ENCODE measurements around the gene SLC35F3. TPM values are rescaled to one million over a fixed set of nuclear protein-coding genes. Genes with fewer than 3 reads are reported as not detected.

SLC35F3 gene
- total RNA-seq, 5 donors from 2014 or later (not counting 1 experiment from before 2014, with no cell fraction given): 0.19 to 4.6 (median 1.3) TPM; not detected in 1

- Histone ChIP-seq H3K4me3 (ENCODE audit: control insufficient read depth in 1 of 2, extremely low read depth in 1 of 2, low read length in 1 of 2) (no peak overlapping the region), H3K36me3 (ENCODE audit: control insufficient read depth in 2 of 2, extremely low read depth in 1 of 2, insufficient read depth in 1 of 2, low read length in 1 of 2) (no peaks in the 10 kb centered on the region), H3K27me3 (replicated peaks in 1 of 2; ENCODE audit: control insufficient read depth in 2 of 2, extremely low read depth in 1 of 2, insufficient read depth in 2 of 2, low read length in 1 of 2) (no peaks in the 10 kb centered on the region), H3K27ac (ENCODE audit: low read length) (no peak overlapping the region), H3K4me1 (ENCODE audit: control insufficient read depth in 1 of 2, extremely low read depth in 1 of 2, insufficient read depth in 2 of 2, low read length in 2 of 2) (peaks cover 15 to 16% of the 10 kb centered on the region in 2 experiments), H3K9me3 (no peaks in the 10 kb centered on the region)
- Mint-ChIP-seq H3K4me1 (peaks cover 11 to 37% (median 25%) of the 10 kb centered on the region in 3 donors), H3K27ac (no peak overlapping the region), H3K4me3 (no peak overlapping the region), H3K27me3 (peaks cover 0 to 3% of the 10 kb centered on the region in 2 donors), H3K9me3 (no peaks in the 10 kb centered on the region), H3K36me3 (no peaks in the 10 kb centered on the region)
- no peak for ATAC-seq (replicated peaks in 1 of 4)
- no peak for DNase-seq
- WGBS (ENCODE audit: insufficient coverage): 88% methylated on average over 4 of the region's 7 CpGs
- CTCF ChIA-PET: no interaction called here
- POLR2A ChIA-PET: no interaction called here
These were observed 263.7 kb downstream of the SLC35F3 start for GRCh38 chr1:234168061-234168724.

DNA sequence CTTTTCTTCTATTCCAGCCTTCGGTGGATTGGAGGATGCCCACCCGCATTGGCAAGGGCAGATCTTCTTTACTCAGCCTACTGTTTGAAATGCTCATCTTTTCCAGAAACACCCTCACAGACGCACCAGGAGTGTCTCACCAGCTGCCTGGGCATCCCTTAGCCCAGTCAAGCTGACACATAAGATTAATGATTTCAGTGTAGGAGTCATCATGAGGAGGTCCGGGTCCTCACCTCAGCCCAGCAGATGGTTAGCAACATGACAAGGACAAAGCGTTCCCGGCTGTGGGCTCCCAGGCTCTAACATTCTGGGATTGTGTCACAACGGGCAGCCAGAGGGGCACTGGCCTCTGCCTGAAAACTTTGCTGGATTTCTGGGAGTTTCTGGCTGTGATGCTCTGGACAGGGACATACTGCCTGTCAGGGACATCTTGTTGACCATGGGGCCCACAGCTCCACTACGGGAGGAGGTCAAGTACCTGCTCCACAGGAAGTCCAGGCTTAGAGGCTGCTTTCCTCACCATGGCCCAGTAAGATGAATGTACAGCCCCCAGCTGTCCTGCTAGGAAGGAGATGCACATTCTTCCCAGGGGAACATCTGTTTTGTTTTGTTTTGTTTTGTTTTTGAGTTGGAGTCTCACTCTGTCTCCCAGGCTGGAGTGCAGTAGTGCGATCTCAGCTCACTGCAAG lies 264.8 kb downstream of the SLC35F3 start:
- H3K4me3 Mint-ChIP-seq: no peak overlapping the region
- Histone ChIP-seq H3K27ac (ENCODE audit: low read length) (no peak overlapping the region), H3K9me3 (no peaks in the 10 kb centered on the region), H3K27me3 (replicated peaks in 1 of 2; ENCODE audit: control insufficient read depth in 2 of 2, extremely low read depth in 1 of 2, insufficient read depth in 2 of 2, low read length in 1 of 2) (no peaks in the 10 kb centered on the region), H3K4me1 (ENCODE audit: control insufficient read depth in 1 of 2, extremely low read depth in 1 of 2, insufficient read depth in 2 of 2, low read length in 2 of 2) (peaks cover 13 to 16% of the 10 kb centered on the region in 2 experiments), H3K36me3 (ENCODE audit: control insufficient read depth in 2 of 2, extremely low read depth in 1 of 2, insufficient read depth in 1 of 2, low read length in 1 of 2) (no peaks in the 10 kb centered on the region), H3K4me3 (ENCODE audit: control insufficient read depth in 1 of 2, extremely low read depth in 1 of 2, low read length in 1 of 2) (no peak overlapping the region)
- H3K27me3 Mint-ChIP-seq: peaks cover 0 to 3% of the 10 kb centered on the region in 2 donors
- peaks cover 11 to 29% (median 18%) of the 10 kb centered on the region in 3 donors for H3K4me1 Mint-ChIP-seq
- DNase-seq (no peak), ATAC-seq (replicated peaks in 1 of 4) (no peak)
- no peak overlapping the region for H3K27ac Mint-ChIP-seq
- POLR2A ChIA-PET: interaction anchor here (0.6 kb wide), 2 partner anchors 229 to 368 kb away, joined by 3 to 6 read pairs; no protein-coding TSS in a partner anchor
- WGBS (ENCODE audit: insufficient coverage): 97% methylated on average over 7 of the region's 9 CpGs
- no peaks in the 10 kb centered on the region for H3K36me3 Mint-ChIP-seq
- CTCF ChIA-PET: no interaction called here
- no peaks in the 10 kb centered on the region for H3K9me3 Mint-ChIP-seq

- Mint-ChIP-seq H3K9me3 (no peaks in the 10 kb centered on the region), H3K27me3 (peaks cover 0 to 3% of the 10 kb centered on the region in 2 donors), H3K4me1 (peaks cover 11 to 23% (median 18%) of the 10 kb centered on the region in 3 donors), H3K27ac (no peak overlapping the region), H3K4me3 (peak overlapping the region in 1 of 3 donors; percentile 40), H3K36me3 (no peaks in the 10 kb centered on the region)
- no peaks in the 10 kb centered on the region for H3K9me3 ChIP-seq
- DNase-seq (no peak), ATAC-seq (replicated peaks in 1 of 4) (no peak)
- peaks cover 13 to 16% of the 10 kb centered on the region in 2 experiments for H3K4me1 ChIP-seq (ENCODE audit: control insufficient read depth in 1 of 2, extremely low read depth in 1 of 2, insufficient read depth in 2 of 2, low read length in 2 of 2)
- no peaks in the 10 kb centered on the region for H3K27me3 ChIP-seq (replicated peaks in 1 of 2; ENCODE audit: control insufficient read depth in 2 of 2, extremely low read depth in 1 of 2, insufficient read depth in 2 of 2, low read length in 1 of 2)
- no peaks in the 10 kb centered on the region for H3K36me3 ChIP-seq (ENCODE audit: control insufficient read depth in 2 of 2, extremely low read depth in 1 of 2, insufficient read depth in 1 of 2, low read length in 1 of 2)
- H3K27ac ChIP-seq (ENCODE audit: low read length): no peak overlapping the region
- ChIA-PET CTCF (interaction anchor here in 1 of 2 donors (0.6 kb wide), 1 partner anchor 1491 kb away, joined by 5 read pairs; no protein-coding TSS in a partner anchor), POLR2A (no interaction called here)
- WGBS (ENCODE audit: insufficient coverage): 50% methylated on average over 1 of the region's 4 CpGs
- H3K4me3 ChIP-seq (ENCODE audit: control insufficient read depth in 1 of 2, extremely low read depth in 1 of 2, low read length in 1 of 2): no peak overlapping the region
These were observed 265.6 kb downstream of the SLC35F3 start for GRCh38 chr1:234170067-234170466.

GRCh38 chr1:234170622-234171021 lies 266.1 kb downstream of the SLC35F3 start:
- ChIA-PET CTCF (interaction anchor here in 1 of 2 donors (0.6 kb wide), 1 partner anchor 1490 kb away, joined by 5 read pairs; no protein-coding TSS in a partner anchor), POLR2A (no interaction called here)
- H3K4me1 ChIP-seq (ENCODE audit: control insufficient read depth in 1 of 2, extremely low read depth in 1 of 2, insufficient read depth in 2 of 2, low read length in 2 of 2): peaks cover 13 to 16% of the 10 kb centered on the region in 2 experiments
- H3K27me3 ChIP-seq (replicated peaks in 1 of 2; ENCODE audit: control insufficient read depth in 2 of 2, extremely low read depth in 1 of 2, insufficient read depth in 2 of 2, low read length in 1 of 2): peaks cover 0 to 2% of the 10 kb centered on the region in 2 experiments
- ATAC-seq (replicated peaks in 1 of 4) (peak in 1 of 4 experiments; percentile 27), DNase-seq (peak in 1 of 35 experiments; percentile 8)
- Mint-ChIP-seq H3K27ac (no peak overlapping the region), H3K4me1 (peaks cover 11 to 23% (median 18%) of the 10 kb centered on the region in 3 donors), H3K4me3 (peak overlapping the region in 2 of 3 donors; percentile 25 to 40), H3K27me3 (peaks cover 0 to 3% of the 10 kb centered on the region in 2 donors), H3K9me3 (no peaks in the 10 kb centered on the region), H3K36me3 (no peaks in the 10 kb centered on the region)
- H3K4me3 ChIP-seq (ENCODE audit: control insufficient read depth in 1 of 2, extremely low read depth in 1 of 2, low read length in 1 of 2): no peak overlapping the region
- 7% methylated on average over 7 of the region's 7 CpGs for WGBS (ENCODE audit: insufficient coverage)
- no peaks in the 10 kb centered on the region for H3K9me3 ChIP-seq
- H3K36me3 ChIP-seq (ENCODE audit: control insufficient read depth in 2 of 2, extremely low read depth in 1 of 2, insufficient read depth in 1 of 2, low read length in 1 of 2): no peaks in the 10 kb centered on the region
- no peak overlapping the region for H3K27ac ChIP-seq (ENCODE audit: low read length)

DNA sequence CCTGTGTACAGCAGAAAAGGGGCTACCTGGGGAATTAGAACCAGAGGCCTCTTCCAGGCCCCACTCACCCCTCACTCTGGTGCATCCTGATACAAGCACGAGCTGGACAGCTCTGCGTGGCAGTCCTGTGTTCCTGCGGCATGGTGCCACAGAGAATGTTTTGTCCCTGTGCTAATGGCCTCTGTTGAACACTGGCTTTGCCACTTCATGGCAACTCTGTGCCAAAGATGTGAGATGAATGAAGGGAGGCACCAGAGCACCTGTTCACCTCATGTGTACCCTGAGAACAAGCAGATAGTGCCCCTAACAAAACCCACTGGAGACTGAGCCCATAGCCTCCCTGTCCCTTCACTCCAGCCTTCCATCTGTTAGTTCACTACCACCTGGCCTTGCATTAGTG lies 269.5 kb downstream of the SLC35F3 start:
- no peak overlapping the region for H3K4me3 ChIP-seq (ENCODE audit: control insufficient read depth in 1 of 2, extremely low read depth in 1 of 2, low read length in 1 of 2)
- Mint-ChIP-seq H3K27me3 (peaks cover 15 to 18% of the 10 kb centered on the region in 2 donors), H3K4me1 (peaks cover 11 to 23% (median 18%) of the 10 kb centered on the region in 3 donors), H3K27ac (no peak overlapping the region), H3K36me3 (no peaks in the 10 kb centered on the region), H3K9me3 (peaks cover 0 to 9% (median 5%) of the 10 kb centered on the region in 3 donors), H3K4me3 (no peak overlapping the region)
- ChIA-PET POLR2A (no interaction called here), CTCF (no interaction called here)
- ATAC-seq (replicated peaks in 1 of 4) (no peak), DNase-seq (no peak)
- H3K27ac ChIP-seq (ENCODE audit: low read length): no peak overlapping the region
- peaks cover 0 to 5% of the 10 kb centered on the region in 2 experiments for H3K27me3 ChIP-seq (replicated peaks in 1 of 2; ENCODE audit: control insufficient read depth in 2 of 2, extremely low read depth in 1 of 2, insufficient read depth in 2 of 2, low read length in 1 of 2)
- peaks cover 13 to 16% of the 10 kb centered on the region in 2 experiments for H3K4me1 ChIP-seq (ENCODE audit: control insufficient read depth in 1 of 2, extremely low read depth in 1 of 2, insufficient read depth in 2 of 2, low read length in 2 of 2)
- no peaks in the 10 kb centered on the region for H3K36me3 ChIP-seq (ENCODE audit: control insufficient read depth in 2 of 2, extremely low read depth in 1 of 2, insufficient read depth in 1 of 2, low read length in 1 of 2)
- H3K9me3 ChIP-seq: no peaks in the 10 kb centered on the region
- 88% methylated on average over 3 of the region's 3 CpGs for WGBS (ENCODE audit: insufficient coverage)

- CTCF ChIA-PET: interaction anchor here in 1 of 2 donors (0.7 kb wide), 1 partner anchor 61 kb away, joined by 3 read pairs; no protein-coding TSS in a partner anchor
- Mint-ChIP-seq H3K27ac (no peak overlapping the region), H3K9me3 (peaks cover 0 to 9% (median 5%) of the 10 kb centered on the region in 3 donors), H3K4me3 (no peak overlapping the region), H3K27me3 (peaks cover 20% of the 10 kb centered on the region in 2 donors), H3K4me1 (peaks cover 9 to 15% (median 14%) of the 10 kb centered on the region in 3 donors), H3K36me3 (no peaks in the 10 kb centered on the region)
- POLR2A ChIA-PET: no interaction called here
- no peak overlapping the region for H3K27ac ChIP-seq (ENCODE audit: low read length)
- DNase-seq (no peak), ATAC-seq (replicated peaks in 1 of 4) (no peak)
- peaks cover 10 to 11% of the 10 kb centered on the region in 2 experiments for H3K4me1 ChIP-seq (ENCODE audit: control insufficient read depth in 1 of 2, extremely low read depth in 1 of 2, insufficient read depth in 2 of 2, low read length in 2 of 2)
- peaks cover 0 to 5% of the 10 kb centered on the region in 2 experiments for H3K27me3 ChIP-seq (replicated peaks in 1 of 2; ENCODE audit: control insufficient read depth in 2 of 2, extremely low read depth in 1 of 2, insufficient read depth in 2 of 2, low read length in 1 of 2)
- H3K36me3 ChIP-seq (ENCODE audit: control insufficient read depth in 2 of 2, extremely low read depth in 1 of 2, insufficient read depth in 1 of 2, low read length in 1 of 2): no peaks in the 10 kb centered on the region
- H3K9me3 ChIP-seq: no peaks in the 10 kb centered on the region
- no CpG with 5 or more reads among the region's 1 CpG for WGBS (ENCODE audit: insufficient coverage)
- H3K4me3 ChIP-seq (ENCODE audit: control insufficient read depth in 1 of 2, extremely low read depth in 1 of 2, low read length in 1 of 2): no peak overlapping the region
These were observed 270.9 kb downstream of the SLC35F3 start for GRCh38 chr1:234175363-234175762.
